Left colon (tissue), 2 donors: Measurements from ENCODE around the gene TDRD10. TPM values are rescaled to one million over a fixed set of nuclear protein-coding genes. Genes with fewer than 3 reads are reported as not detected.

ENCODE experiments used
- ATAC-seq: fragments of 200-7000 bp; cut with Tn5 transposase; one replicate; pipeline ENCODE4 v1.9.1; 2020; ENCODE audit warnings: mild to moderate bottlenecking, moderate library complexity
- DNase-seq, 2 donors: peaks; one replicate each; pipeline ENCODE4 v3.0.0-alpha.2; 2020
- intact Hi-C, 2 donors: fragments of 100-400 bp; cut with DNase I in 1 of 2; cut with micrococcal nuclease in 1 of 2; formaldehyde crosslinking; loops; one replicate each; pipeline versions ENCODE4 v1.11.2 to v1.14.0; 2022; cut with DNase I, micrococcal nuclease
- total RNA-seq, 2 donors: library from RNA; stranded (reverse); fragmentation: NEBNext Ultra II Directional; extraction: Animal tissue kit (Norgen Biotek cat#: 25700); gene quantifications; one replicate each; pipeline ENCODE4 v1.2.1, GENCODE V29; 2021
- donor health status: DM: no; HTN: no; CAD: no.
- donor health status: DM: yes; HTN: yes; CAD: no.

Gene TDRD10
- total RNA-seq, 2 donors from 2014 or later: 0.70 to 1.0 TPM

DNA sequence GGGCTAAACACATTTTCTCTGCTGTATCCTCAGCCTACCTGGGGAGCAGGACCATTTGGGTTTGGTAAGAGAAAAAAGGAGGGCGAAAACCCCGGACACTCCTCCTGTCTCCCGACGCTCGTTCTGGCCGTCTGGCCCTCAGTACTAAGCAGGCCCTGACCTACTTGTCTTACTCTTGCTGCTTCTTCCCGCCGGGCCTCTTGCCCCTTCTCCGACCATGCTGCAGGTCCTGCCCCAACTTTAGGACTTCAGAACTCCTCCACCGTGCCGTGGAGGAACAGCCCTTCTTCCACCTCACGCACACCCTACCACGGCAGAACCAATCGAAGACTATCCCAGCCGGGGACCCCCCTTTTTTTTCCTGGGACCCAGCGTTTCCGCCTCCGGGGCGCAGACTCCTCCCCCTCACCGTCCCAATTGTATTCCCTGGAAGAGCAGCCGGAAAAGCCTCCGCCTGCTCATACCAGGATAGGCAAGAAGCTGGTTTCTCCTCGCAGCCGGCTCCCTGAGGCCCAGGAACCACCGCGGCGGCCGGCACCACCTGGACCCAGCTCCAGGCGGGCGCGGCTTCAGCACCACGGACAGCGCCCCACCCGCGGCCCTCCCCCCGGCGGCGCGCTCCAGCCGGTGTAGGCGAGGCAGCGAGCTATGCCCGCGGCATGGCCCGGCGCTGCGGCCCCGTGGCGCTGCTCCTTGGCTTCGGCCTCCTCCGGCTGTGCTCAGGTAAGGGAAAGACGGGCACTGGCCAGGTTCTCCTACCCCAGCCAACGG, 65.6 kb downstream of the TDRD10 start, which contains the start of gene CHRNB2:
Gene CHRNB2, plus strand, starts transcription at position 393 of the 771 bp plus-strand sequence. Its CDS starts 267 bp downstream, at position 660.
- intact Hi-C loops: no loop called here
- DNase-seq (peak in 1 of 2 donors; percentile 71), ATAC-seq (peak; percentile 99)

DNA sequence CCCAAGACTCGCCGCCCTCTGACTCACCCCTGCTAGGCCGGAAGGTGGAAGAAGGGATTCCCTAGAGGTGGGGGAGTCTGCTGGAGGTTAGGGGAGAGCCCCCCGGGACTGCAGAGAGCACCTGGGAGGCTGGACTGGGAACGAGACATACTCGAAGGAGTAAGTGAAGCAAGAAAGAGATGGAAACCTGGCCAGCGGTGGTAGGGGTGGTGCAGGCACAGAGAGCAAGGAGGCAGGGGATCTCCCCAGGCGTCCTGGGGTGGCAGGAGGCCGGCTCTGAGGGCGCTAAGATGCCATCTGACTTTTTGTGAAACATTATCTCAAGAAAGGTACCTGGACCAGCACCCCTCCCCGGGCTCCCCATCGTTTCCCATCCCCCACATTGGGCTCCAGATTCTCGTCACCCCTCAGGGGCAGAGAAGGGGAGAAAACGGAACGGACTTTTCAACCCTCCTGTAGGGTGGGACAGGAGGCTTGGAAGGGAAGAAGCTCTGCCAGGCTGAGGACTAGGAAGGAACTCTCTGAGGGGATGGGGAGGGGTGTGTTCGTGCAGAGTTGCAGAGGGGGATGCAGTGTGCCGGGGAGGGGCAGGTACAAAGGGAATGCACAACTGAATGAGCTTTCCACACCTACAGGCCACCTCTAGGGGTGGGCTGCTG, 66.3 kb downstream of the TDRD10 start:
- intact Hi-C loops: no loop called here
- no peak for DNase-seq
- no peak for ATAC-seq

DNA sequence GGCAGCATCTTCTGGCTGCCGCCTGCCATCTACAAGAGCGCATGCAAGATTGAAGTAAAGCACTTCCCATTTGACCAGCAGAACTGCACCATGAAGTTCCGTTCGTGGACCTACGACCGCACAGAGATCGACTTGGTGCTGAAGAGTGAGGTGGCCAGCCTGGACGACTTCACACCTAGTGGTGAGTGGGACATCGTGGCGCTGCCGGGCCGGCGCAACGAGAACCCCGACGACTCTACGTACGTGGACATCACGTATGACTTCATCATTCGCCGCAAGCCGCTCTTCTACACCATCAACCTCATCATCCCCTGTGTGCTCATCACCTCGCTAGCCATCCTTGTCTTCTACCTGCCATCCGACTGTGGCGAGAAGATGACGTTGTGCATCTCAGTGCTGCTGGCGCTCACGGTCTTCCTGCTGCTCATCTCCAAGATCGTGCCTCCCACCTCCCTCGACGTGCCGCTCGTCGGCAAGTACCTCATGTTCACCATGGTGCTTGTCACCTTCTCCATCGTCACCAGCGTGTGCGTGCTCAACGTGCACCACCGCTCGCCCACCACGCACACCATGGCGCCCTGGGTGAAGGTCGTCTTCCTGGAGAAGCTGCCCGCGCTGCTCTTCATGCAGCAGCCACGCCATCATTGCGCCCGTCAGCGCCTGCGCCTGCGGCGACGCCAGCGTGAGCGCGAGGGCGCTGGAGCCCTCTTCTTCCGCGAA, 69.4 kb downstream of the TDRD10 start:
- ATAC-seq: no peak
- intact Hi-C loops: no loop called here
- no peak for DNase-seq

DNA sequence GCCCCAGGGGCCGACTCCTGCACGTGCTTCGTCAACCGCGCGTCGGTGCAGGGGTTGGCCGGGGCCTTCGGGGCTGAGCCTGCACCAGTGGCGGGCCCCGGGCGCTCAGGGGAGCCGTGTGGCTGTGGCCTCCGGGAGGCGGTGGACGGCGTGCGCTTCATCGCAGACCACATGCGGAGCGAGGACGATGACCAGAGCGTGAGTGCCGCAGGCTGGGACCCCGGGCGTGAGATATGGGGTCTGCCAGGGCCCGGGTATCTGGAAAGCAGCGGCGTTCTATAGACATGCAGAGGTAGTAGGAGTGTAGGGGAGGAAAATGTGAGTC, 69.9 kb downstream of the TDRD10 start:
- no peak for ATAC-seq
- intact Hi-C loops: no loop called here
- DNase-seq: no peak

DNA sequence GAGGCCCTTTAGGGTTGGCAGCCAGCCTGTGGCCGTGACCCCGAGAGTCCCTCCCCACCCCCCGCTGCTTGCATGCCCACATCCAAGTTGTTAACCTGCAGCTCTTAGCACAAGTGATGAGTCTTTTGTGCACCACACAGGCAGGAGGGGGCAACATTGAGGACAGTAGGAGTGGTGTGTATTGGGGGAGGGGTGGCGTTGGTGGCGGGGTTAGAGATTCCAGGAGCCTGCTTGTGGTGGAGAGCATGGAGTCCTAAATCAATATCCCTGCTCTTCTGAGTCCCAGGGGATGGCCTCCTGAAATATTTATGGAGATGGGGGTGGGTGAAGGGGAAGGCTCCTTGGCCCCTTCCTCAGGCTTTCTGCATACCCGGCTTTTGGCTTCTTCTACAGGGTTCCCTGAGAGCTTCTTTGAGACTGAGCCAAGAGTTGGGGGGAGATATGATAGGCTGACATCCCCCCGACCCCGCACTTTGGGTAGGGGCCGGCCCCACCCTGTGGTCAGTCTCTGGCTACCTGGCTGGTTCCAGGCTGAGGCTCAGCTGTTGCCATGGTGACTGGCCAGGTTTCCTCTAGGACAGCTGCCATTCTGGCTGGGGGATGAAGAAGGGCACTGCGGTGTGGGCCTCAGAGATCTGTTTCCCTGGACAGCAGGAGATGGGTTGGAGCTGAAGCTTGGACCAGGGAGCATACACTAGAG, 70.6 kb downstream of the TDRD10 start:
- ATAC-seq (no peak), DNase-seq (no peak)
- intact Hi-C loops: no loop called here

DNA sequence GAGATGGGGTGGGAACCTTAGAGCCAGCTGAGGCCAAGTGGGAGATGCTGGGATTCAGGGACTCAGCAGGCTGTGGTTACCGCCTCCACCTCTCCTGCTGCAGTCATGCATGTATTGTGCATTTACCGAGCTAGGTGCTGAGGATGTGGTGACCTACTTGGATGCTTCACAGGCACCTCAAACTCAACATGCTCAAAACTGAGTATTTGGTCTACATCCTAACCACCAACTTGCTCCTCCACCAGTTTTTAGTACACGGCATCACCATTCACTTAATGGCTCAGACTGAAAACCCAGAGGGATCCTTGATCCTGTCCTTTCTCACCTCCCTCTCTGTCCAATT, 71.1 kb downstream of the TDRD10 start:
- intact Hi-C loops: no loop called here
- DNase-seq: no peak
- no peak for ATAC-seq

DNA sequence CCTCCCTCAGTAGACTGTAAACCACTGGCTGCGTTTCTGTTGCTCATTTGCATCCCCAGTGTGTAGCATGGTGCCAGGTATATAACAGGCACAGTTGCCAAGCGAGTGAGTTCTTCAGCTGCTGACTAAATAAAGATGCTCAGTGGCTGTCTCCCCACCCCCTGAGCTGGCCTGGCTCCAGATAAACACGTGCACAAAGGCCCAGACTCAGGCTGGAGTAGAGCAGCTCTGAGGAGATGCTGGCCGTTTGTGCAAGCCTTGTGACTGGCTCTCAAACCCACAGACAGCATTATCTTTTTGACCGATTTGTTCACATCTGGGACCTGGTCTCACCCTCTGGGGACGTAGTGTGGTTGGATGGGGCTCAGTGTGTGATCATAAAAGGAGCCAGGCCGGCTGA, 72.7 kb downstream of the TDRD10 start:
- intact Hi-C loops: no loop called here
- ATAC-seq: no peak
- DNase-seq: no peak

DNA sequence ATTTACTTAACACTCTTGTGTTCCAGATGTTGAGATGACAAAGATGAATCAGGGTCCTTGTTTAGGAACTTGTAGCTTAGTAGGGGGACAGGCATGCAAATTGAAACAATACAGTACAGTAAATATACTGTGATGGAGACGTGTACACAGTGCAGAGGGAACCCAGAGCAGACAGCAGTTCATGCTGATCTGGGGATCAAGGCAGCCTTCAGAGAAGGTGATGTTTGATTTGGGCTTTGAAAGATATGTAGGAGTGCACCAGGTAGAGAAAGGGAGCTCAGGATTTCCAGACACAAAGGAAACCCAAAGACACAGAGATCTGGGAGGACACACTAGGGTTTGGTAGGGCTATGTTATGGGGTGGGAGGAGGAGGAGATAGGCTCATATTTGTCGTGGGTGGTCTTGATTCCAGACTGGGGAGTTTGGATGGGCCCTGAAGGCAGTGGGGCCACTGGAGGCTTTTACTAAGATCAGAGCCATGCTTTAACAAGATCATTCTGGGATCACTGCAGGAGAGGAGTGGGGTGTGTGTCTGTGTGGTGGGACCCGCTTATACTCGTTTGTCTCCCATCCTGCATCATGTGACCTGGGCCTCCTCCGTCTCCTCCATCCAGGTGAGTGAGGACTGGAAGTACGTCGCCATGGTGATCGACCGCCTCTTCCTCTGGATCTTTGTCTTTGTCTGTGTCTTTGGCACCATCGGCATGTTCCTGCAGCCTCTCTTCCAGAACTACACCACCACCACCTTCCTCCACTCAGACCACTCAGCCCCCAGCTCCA, 73.3 kb downstream of the TDRD10 start:
- intact Hi-C loops: no loop called here

DNA sequence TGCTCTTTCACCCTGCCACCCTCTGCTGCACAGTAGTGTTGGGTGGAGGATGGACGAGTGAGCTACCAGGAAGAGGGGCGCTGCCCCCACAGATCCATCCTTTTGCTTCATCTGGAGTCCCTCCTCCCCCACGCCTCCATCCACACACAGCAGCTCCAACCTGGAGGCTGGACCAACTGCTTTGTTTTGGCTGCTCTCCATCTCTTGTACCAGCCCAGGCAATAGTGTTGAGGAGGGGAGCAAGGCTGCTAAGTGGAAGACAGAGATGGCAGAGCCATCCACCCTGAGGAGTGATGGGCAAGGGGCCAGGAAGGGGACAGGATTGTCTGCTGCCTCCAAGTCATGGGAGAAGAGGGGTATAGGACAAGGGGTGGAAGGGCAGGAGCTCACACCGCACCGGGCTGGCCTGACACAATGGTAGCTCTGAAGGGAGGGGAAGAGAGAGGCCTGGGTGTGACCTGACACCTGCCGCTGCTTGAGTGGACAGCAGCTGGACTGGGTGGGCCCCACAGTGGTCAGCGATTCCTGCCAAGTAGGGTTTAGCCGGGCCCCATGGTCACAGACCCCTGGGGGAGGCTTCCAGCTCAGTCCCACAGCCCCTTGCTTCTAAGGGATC, 74.0 kb downstream of the TDRD10 start:
- ATAC-seq: peak; percentile 12
- intact Hi-C loops: no loop called here
- DNase-seq: no peak

More for the DNA sequence above, 73.3 kb downstream of the TDRD10 start:
- ATAC-seq (no peak), DNase-seq (no peak)

DNA sequence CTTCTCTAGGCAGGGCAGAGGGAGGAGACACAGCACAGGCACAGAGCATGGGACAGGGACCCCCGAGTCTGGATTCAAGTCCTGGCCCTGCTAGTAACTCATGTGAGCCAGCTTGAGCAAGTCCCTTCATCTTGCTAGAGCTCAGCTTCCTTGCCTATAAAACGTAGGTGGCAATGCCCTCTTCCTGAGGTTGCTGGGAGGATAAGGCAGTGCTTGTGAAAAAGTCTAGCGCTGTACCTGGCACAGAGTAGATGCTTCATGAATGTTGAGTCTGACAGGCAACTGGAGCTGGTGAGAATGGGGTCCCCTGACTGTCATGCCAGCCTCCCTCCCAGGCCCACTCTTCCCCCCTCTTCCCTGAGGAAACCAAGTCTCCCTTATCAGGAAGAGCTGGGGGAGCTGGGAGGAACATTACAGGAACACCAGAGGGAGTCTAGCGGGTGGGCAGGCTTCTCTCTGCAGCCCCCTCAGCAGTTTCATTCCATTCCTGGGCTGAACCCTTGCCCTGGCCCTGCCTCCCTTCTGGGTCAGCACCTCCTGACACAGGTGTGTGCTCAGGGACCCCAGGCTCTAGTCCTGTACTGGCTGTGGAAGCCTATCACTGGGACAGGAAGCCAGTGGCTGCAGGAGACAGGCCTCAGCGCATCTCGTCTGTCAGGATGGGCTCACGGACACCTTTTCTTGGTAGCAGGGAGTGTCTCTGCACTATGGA, 75.5 kb downstream of the TDRD10 start:
- ATAC-seq: peak; percentile 13
- no peak for DNase-seq
- intact Hi-C loops: no loop called here

DNA sequence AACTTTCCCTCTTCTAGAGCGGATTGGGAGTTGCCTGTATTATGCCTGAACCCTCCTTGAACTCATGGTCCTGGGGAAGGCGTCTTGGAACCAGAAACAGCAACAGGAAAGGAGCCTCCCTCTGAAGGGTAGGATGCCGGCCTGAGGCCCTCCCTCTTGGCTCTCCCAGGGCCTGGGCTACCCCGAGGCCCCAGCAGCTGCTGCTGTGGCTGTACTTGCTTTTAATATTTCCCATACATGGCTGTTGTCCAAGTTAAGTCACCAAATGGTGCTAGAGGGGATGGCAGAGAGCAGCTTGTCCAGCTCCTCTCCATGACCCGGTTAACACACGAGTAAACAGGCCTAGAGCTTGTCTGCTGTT, 76.0 kb downstream of the TDRD10 start:
- intact Hi-C loops: no loop called here

DNA sequence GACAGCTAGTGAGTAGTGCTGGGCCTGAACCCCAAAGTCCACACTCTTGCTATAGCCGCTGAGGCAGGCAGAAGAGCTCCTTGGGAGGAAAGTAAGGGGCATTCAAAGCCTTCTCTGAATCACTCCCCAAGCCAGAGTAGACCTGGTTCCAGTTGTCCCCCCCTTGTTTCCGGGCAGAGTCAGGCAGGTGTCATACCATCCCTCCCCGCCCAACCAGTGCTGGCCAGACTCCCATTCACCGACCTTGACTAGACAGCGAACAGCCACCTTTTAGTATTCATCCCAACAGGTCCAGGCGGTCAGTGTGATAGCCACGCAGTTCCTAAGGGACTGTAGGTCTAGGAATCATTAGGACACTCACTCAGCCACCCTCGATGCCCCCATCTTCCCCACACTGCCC, 77.4 kb downstream of the TDRD10 start:
- DNase-seq: no peak
- intact Hi-C loops: no loop called here
- ATAC-seq: no peak

More for the DNA sequence above, 76.0 kb downstream of the TDRD10 start:
- ATAC-seq (peak; percentile 8), DNase-seq (no peak)

DNA sequence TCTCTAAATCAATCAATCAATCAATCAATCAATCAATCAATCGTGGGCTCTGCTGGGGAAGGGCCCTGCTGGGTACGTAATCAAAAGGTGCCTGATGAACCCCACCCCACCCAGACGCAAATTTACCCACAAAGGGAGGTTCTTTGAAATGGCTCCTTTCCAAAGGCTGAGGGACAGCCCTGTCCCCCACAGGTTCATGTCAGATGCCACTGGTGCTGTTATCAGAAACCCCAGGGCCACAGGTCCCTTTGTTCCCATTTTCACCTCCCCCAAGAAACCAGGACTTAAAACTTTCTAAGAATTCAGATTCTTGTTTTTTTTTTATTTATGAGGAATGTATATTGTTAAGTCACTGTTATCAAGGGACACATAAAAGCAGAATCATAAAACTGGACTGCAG, 79.7 kb downstream of the TDRD10 start:
- DNase-seq (no peak), ATAC-seq (no peak)
- intact Hi-C loops: no loop called here

DNA sequence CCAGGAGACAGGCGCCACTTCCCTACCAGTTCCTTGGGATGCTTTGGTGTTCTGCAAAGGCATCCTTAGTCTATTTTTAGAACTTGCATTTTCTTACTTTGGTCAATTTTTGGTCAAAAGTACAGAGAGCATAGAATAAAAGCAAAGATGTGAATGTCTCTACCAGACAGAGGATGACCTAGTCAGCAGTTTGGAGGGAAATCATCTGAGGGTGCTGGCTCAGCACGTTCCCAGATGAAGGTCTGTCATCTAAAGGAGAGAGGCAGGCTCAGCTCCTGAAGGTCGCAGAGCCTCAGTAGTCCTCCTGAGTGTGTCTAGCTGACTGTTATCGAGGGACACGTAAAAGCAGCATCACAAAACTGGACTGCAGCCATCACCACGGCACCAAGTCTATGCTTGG, 80.9 kb downstream of the TDRD10 start:
- intact Hi-C loops: no loop called here
- no peak for ATAC-seq
- DNase-seq: no peak

DNA sequence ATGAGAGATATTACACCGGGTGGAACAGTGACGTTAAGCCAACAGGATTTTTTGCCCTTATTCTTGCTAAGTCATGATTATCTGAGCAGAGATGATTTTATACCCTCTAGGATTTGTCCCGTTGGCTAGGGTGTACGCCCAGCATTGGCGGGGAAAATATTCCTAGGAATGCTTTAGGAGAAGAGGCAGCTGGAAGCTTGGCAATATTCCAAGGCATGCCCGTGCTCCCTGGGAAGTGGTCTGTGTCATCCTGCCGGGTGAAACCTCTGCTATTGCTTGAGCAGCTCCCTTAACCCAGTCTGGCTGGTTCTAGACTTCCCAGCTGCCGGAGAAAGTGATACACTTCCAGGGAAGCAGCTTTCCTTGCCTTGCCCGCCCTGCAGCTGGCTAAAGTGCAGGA, 81.8 kb downstream of the TDRD10 start:
- DNase-seq (no peak), ATAC-seq (no peak)
- intact Hi-C loops: no loop called here

DNA sequence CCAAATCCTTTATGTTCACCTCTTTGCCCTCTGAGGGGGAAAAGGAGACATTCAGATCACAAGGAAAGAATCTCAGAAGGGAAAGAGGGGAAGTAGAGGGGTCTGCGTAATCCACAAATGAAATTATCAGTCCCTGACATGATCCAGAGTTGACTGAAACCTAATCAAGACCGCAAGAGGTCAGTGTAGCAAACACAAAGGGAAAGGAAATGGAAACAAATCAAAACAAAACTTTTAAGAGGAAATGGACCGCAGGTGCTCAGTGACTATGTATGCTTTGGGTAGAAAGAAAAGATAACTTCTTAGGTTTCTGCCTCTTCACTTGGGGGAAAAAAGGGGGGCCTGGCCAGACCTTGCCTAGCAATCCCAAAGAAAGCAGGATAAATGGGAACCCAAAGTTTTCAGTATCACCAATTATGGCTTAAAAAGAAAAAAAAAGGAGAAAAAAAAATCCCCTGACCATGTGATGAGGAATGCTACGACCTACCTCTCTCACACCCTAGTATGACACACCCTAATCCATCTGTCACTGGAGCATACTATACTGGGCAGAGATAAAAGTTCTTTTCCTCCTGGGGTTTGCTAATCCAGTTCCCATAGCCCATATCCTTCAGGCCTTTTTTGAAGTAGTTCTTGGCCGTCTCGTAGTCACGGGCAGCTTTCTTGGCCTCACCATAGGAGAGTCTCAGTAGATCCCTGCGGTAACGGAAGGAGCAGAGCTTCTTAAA, 82.4 kb downstream of the TDRD10 start:
- ATAC-seq (no peak), DNase-seq (no peak)
- intact Hi-C loops: no loop called here

DNA sequence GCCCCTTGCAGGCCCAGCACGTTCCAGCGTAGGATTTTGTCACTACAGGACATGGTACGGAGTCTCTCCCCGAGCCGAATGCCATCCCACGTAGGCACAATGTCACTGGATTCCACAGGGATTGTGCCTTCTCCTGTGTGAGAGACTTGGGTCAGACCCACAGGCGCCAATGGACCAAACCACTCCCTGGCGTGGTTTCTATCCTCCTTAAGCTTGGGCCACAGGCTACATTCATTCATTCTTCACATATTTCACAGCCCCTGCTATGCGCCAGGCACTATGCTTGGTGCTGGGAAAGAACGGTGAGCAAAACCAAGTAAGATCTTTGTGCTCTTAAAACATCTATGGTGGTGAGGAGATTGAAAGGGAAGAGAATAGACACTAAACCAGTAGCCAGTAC, 84.2 kb downstream of the TDRD10 start:
- no peak for ATAC-seq
- DNase-seq: no peak
- intact Hi-C loops: no loop called here
